ENCODE data around the gene TIMP3.

GRCh38 chr22:32904044-32904443 lies 102.5 kb downstream of the TIMP3 start:
- TF ChIP-seq CTCF (IDR thresholded peaks at IDR 0.05) = no peak
- no peak for TF ChIP-seq POLR2A (IDR thresholded peaks at IDR 0.05)

Data from stomach (tissue), 4 donors.